Measurements from ENCODE around the gene KCNQ1.

The KCNQ1 gene

GRCh38 chr11:2725368-2726300 lies 280.8 kb downstream of the KCNQ1 start:
- FAIRE-seq = no peak
- DNase-seq (ENCODE audit: insufficient read length, low spot score) = no peak

DNA sequence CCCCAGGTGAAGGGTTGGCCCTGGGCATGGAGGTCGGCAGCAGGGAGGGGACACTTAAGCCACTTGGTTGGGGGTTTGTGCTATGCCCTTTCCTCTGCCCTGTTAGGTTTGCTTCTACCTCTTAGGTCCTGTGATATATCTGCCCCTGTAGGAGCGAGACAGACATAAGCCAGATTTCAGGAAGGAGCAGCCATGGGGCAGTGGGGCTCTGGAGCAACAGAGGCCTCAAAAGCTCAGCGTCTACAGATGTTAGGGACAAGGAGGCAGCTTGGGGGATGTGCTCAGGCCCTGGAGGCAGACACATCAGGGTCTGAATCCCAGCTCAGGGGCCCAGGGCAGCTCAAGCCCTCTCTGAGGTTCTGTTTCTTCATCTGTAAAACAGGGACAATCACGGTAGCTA lies 282.2 kb downstream of the KCNQ1 start:
- DNase-seq (ENCODE audit: insufficient read length, low spot score) (no peak), FAIRE-seq (peak; percentile 68)

DNA sequence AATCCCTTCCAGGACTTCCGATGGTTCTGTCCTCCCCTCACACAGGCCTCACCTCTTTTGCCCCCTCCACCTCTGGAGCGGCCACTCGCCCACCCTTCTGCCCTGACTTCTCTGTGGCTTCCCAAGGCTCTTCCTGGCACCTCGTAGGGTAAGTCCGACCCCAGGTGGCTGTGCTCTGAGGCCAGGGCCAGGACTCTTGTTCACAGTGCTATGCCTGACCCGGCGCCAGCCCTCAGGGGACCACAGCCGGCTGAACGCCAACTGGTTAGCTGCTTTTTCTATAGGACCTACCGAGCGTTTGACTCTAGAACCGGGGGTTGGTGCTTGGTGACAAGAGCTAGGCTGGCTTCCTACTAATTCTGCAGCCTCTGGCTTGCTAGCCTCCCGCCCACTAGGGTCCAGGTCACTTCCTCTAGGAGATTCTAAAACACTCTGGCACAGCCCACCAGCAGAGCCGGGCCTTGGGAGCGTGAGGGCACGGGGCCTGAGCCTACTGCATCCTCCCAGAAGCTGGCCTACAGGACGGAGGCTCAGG lies 283.4 kb downstream of the KCNQ1 start:
- no peak for DNase-seq (ENCODE audit: insufficient read length, low spot score)
- no peak for FAIRE-seq

DNA sequence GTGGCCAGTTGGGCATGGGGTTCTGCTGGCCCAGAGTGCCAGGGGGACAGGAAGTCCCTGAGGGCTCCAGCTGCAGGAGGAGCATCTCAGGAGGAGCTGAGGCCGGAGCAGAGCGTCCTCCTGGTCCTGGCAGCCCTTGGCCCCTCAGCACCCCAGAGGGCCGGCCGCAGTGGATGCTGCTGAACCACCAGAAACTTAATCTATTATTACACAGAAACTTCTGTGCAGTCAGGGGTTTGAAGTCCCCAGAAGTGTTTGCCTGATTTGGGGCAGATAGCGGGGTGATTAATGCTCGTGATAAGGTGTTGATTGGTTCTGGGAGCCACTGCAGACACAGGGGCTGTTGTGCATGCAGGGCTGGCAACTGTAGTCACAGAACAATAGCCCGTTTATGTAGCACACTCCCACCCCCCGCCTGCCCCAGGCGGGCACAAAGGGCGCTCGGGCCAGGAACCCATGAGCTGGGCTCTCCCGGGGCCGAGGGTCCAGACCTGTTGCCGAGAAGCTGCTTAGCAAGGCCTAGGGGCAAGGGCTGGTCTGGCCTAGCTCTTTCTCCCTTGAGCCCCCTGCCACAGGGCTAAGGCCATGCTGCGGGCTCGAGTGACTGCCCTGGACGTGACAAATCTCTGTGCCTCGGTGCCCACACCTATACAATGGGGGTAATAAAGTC lies 284.0 kb downstream of the KCNQ1 start:
- FAIRE-seq (no peak), DNase-seq (ENCODE audit: insufficient read length, low spot score) (no peak)

GRCh38 chr11:2729841-2730240 lies 285.0 kb downstream of the KCNQ1 start:
- FAIRE-seq (no peak), DNase-seq (ENCODE audit: insufficient read length, low spot score) (no peak)

DNA sequence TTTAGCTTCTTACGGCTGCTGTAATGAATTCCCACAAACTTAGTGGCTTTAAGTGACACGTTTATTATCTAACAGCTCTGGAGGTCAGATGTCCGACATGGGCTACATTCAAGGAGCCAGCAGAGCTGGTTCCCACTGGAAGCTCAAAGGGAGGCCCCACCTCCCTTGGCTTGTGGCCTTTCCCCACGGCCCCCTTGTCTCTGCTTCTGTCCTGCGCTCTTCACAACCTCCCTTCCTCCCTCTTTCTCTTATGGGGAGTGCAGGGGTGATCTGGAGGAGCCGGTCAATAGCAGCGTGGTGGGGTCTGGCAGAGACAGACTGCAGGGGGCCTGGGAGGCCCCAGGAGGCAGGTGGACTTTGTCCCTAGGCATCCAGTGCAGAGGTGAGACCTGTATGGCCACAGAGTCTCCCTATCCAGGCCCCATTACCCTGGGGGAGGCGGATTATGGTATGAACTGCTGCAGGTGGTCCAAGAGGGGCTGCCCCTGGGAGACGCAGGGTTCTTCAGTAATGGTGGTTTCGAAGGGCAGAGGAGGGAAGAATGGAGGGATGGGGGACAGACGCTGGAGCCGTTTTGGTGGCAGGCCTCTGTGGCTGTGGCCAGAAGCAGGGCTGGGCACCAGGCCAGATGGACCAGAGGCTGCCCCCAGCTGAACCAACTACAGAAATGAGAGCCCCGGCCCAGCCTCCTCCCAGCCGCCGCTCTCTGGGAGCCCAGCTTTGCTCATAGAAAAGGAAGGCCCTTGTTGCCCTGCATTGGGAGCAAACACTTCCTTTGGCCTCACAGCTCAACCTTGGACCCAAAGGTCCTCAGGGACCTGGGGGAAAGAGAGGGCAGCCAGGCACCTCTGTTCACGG lies 285.7 kb downstream of the KCNQ1 start:
- FAIRE-seq (no peak), DNase-seq (ENCODE audit: insufficient read length, low spot score) (no peak)

DNA sequence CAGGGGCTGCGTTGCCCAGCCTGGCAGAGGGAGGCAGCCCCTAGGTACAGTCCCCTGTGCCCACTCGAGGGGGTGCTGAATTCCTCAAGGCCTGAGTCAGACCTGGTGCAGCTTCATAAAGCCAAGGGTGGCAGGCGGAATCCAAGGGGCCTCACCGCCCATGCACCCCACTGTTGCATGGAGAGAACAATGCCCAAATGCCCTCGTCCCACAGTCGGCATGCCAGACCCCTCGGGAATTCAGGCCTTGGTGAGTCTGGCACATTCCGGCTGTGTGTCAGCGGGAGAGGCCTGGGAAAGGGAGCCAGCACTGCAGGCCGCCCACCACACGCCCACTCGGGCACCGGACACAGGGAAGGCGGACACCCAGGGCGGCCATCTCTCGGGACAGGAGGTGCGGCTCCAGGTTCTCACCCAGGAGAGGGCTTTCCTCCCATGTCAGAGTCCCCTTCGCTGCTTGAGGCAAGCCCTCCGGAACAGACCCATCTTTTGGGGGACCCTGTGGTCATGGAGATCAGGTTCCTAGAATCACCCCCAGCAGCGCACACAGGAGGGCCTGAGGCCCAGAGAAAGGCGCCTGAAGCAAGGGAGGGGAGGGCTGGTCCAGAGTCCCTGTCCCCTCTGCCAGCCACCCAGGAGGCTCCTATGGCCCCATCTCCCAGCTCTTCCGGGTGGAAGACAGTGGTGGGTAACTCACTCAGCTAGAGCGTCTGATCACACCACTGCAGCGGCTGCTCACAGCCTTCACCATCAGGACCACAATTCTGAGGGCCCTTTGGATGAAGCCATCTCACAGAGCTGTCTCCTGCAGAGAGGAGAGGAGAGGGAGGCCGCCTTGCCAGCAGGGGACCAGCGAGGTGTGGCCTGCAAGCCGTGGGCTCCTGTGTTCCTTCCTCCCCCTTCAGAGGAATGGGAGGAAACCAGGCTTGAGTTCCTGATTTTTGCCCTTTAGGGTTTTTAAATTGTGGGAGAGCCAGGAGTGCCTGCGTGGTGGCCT lies 286.6 kb downstream of the KCNQ1 start:
- FAIRE-seq (no peak), DNase-seq (ENCODE audit: insufficient read length, low spot score) (no peak)

- DNase-seq (ENCODE audit: insufficient read length, low spot score) (no peak), FAIRE-seq (no peak)
Observed at GRCh38 chr11:2732261-2732939, 287.6 kb downstream of the KCNQ1 start.

GRCh38 chr11:2732940-2733628 lies 288.3 kb downstream of the KCNQ1 start:
- no peak for FAIRE-seq
- DNase-seq (ENCODE audit: insufficient read length, low spot score) = no peak

DNA sequence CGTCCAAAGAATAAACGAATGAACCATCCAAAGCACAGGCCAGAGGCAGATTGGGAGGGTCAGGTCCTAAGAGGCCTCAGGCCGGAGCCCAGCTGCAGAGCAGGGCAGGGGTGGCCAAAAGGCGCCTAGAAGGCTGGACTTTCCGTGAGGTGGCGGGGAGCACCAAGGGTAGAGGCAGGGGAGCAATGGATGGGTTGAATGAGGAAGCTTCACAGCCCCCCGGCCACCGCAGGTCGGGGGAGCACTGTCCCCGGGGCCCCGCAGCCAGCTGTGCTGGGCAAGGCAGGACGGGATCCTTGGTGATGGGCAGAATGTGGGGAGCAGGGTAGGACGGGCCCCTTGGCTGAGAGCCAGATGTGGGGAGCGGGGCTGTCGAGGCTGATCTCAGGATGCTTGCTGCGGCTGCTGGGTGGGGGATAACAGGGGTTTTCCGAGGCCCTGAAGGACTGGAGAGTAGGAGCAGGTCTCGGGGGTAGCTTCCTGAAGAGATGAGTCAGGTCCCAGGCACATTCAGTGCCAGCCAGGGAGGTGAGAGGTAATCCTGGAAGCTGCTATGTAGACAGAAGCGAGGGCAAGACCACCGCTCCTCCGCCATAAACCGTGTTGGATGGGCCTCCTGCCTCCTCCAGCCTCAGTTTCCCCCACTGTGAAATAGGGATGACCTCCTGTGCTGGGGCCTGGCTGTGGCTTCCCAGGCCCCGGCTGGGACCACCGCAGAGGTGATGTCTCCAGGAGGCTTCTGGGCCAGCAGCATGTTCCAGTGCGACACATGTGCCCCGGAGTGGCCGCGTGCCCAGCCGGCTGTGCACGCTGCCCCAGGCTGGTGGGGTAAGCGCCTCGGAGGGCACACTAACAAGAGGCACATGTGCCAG lies 289.6 kb downstream of the KCNQ1 start:
- DNase-seq (ENCODE audit: insufficient read length, low spot score) (no peak), FAIRE-seq (no peak)

DNA sequence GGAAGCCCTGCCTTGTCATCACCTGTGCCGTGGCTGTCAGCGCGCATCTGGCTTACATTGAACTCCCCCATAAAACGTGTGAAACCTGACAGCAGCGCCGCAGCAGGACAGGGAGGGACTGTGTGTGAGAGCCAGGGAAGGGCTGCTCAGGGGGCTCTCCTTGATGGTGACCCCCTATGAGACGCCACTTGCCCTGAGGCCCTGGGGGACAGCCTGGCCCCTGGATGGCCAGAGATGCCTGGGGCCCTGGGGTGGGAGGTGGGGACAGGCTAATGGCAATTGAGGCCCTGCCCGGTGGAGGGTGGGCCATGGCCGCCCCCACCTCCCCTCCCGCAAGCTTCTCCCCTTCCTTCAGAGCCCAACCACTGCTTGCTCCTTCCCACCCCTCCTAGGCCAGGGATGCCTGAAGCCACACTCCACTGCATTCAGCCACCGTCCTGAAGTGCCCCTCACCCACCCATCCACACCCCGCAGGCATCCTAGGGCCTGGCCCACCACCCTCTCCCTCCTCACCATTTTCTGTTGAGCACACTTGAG lies 290.3 kb downstream of the KCNQ1 start:
- FAIRE-seq (no peak), DNase-seq (ENCODE audit: insufficient read length, low spot score) (no peak)

GRCh38 chr11:2736577-2737225 lies 291.9 kb downstream of the KCNQ1 start:
- FAIRE-seq = no peak
- no peak for DNase-seq (ENCODE audit: insufficient read length, low spot score)

DNA sequence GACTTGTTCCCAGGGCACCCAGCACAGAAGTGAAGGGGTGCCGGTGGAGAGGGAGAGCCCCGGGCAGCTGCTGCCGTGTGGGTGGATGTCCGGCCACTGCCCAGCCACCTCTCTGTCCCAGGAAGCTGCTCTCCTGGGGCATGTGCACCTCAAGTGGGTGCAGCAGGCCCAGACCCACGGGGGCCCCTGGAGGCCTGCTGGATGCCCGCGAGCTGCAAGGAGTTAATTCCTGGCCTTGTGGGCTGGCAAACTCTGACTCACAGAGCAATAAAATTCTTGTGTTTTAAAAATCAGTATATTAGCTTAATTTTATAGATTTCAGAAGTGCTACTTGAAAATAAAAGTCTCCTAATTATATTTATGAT lies 292.4 kb downstream of the KCNQ1 start:
- no peak for FAIRE-seq
- no peak for DNase-seq (ENCODE audit: insufficient read length, low spot score)

DNA sequence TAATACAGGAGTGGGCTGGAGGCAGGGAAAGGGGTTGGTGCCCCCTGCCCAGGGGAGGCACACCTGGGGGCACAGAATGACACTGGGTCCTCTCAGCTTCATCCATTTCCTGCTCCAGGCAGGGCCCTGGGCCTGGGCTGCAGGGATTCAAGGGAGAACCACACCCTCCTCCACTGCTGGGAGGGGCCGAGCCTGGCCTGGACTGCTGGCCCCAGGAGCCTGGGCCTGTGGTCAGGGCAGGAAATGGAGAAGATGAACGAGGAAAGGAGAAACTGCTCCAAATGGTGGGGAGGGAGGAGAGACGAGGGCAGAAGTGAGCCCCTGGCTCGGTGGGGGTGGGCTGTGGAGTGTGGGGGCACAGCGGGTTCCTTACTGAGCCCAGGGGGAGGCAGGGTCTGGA lies 293.1 kb downstream of the KCNQ1 start:
- FAIRE-seq (no peak), DNase-seq (ENCODE audit: insufficient read length, low spot score) (no peak)

- FAIRE-seq = peak; percentile 48
- no peak for DNase-seq (ENCODE audit: insufficient read length, low spot score)
Observed at GRCh38 chr11:2738551-2739431, 294.0 kb downstream of the KCNQ1 start.

Measured in HTR-8/SVneo (cell line).